Liver (tissue), 9 donors: Measurements from ENCODE around the gene RAB35. TPM values are rescaled to one million over a fixed set of nuclear protein-coding genes. Genes with fewer than 3 reads are reported as not detected.

Experiments
- DNase-seq: peaks from one replicate; pipeline ENCODE4 v3.0.0-alpha.2; 2017; ENCODE audit warnings: low spot score
- H3K27ac ChIP-seq, 2 donors: one replicate each; pipeline ENCODE4 v1.7.0; 2013; ENCODE audit warnings: inconsistent platforms in 2 of 2, low read length in 2 of 2, control low read depth in 1 of 2, low read depth in 1 of 2, mild to moderate bottlenecking in 1 of 2
- H3K27me3 ChIP-seq, 4 donors: one replicate each; pipeline versions ENCODE4 v1.6.1 to v1.7.0; 2013; ENCODE audit warnings: low read length in 3 of 4, inconsistent platforms in 1 of 4, mild to moderate bottlenecking in 1 of 4, moderate library complexity in 1 of 4; ENCODE audit not compliant: control insufficient read depth in 4 of 4, insufficient read depth in 4 of 4
- H3K36me3 ChIP-seq, 4 donors: one replicate each; pipeline versions ENCODE4 v1.6.1 to v1.7.0; 2013; ENCODE audit warnings: low read length in 3 of 4, mild to moderate bottlenecking in 3 of 4, low read depth in 1 of 4, moderate library complexity in 1 of 4; ENCODE audit not compliant: control insufficient read depth in 4 of 4, insufficient read depth in 3 of 4
- H3K4me1 ChIP-seq, 4 donors: one replicate each; pipeline versions ENCODE4 v1.6.1 to v1.7.0; 2013; ENCODE audit warnings: low read length in 3 of 4, mild to moderate bottlenecking in 3 of 4, moderate library complexity in 1 of 4; ENCODE audit not compliant: control insufficient read depth in 4 of 4, insufficient read depth in 4 of 4
- H3K4me3 ChIP-seq, 3 donors: one replicate each; pipeline versions ENCODE4 v1.6.1 to v1.7.0; 2013; ENCODE audit warnings: low read length in 3 of 3, control low read depth in 1 of 3, low read depth in 1 of 3, mild to moderate bottlenecking in 1 of 3
- H3K9ac ChIP-seq, 2 donors: one replicate each; pipeline ENCODE4 v1.7.0; 2013; ENCODE audit warnings: low read length in 2 of 2, mild to moderate bottlenecking in 2 of 2, moderate library complexity in 2 of 2, control low read depth in 1 of 2, low read depth in 1 of 2
- H3K9me3 ChIP-seq, 4 donors: one replicate each; pipeline versions ENCODE4 v1.6.1 to v1.7.0; 2013; ENCODE audit warnings: low read length in 3 of 4; ENCODE audit not compliant: control insufficient read depth in 4 of 4
- EGR1 ChIP-seq, 2 donors: IDR thresholded peaks; 2 replicates each; pipeline ENCODE4 v1.6.1; 2016 to 2018; ENCODE audit warnings: antibody characterized with exemption in 2 of 2, low read depth in 2 of 2
- FOXA1 ChIP-seq: IDR thresholded peaks from 2 replicates; pipeline ENCODE4 v1.6.1; 2016; ENCODE audit warnings: antibody characterized with exemption
- FOXA2 ChIP-seq: IDR thresholded peaks from 2 replicates; pipeline ENCODE4 v1.6.1; 2016; ENCODE audit warnings: antibody characterized with exemption
- HNF4A ChIP-seq, 2 donors: conservative IDR thresholded peaks; 2 replicates each; pipeline ENCODE4 v1.6.1; 2016; ENCODE audit warnings: antibody characterized with exemption in 2 of 2, mild to moderate bottlenecking in 2 of 2
- HNF4G ChIP-seq: IDR thresholded peaks from 2 replicates; pipeline ENCODE4 v1.6.1; 2016; ENCODE audit warnings: antibody characterized with exemption
- JUND ChIP-seq, 2 donors: IDR thresholded peaks; 2 replicates each; pipeline ENCODE4 v1.6.1; 2016; ENCODE audit warnings: antibody characterized with exemption in 2 of 2
- MAX ChIP-seq: IDR thresholded peaks from 2 replicates; pipeline ENCODE4 v1.6.1; 2016; ENCODE audit warnings: antibody characterized with exemption
- NR2F2 ChIP-seq: IDR thresholded peaks from 2 replicates; pipeline ENCODE4 v1.6.1; 2016; ENCODE audit warnings: antibody characterized with exemption
- RAD21 ChIP-seq, 2 donors: IDR thresholded peaks; 2 replicates each; pipeline ENCODE4 v1.6.1; 2016; ENCODE audit warnings: antibody characterized with exemption in 2 of 2, mild to moderate bottlenecking in 2 of 2
- SP1 ChIP-seq: IDR thresholded peaks from 2 replicates; pipeline ENCODE4 v1.6.1; 2018; ENCODE audit warnings: antibody characterized with exemption, mild to moderate bottlenecking
- TAF1 ChIP-seq: conservative IDR thresholded peaks from 2 replicates; pipeline ENCODE4 v1.6.1; 2016; ENCODE audit warnings: antibody characterized with exemption, mild to moderate bottlenecking
- YY1 ChIP-seq: IDR thresholded peaks from 2 replicates; pipeline ENCODE4 v1.6.1; 2016; ENCODE audit warnings: antibody characterized with exemption, mild to moderate bottlenecking
- WGBS: extraction: QIAGEN DNeasy Blood & Tissue Kit; methylation state at CpG from one replicate; pipeline ENCODE4 v1.1.7; 2013; 5-methylcytosine and 5-hydroxymethylcytosine counted together
- polyA plus RNA-seq, 2 donors: library from polyadenylated mRNA; stranded (reverse) in 1 of 2; unstranded in 1 of 2; fragments of 200-250 nt in 1 of 2; fragments of >200 nt in 1 of 2; fragmentation: Nextera tagmentation in 1 of 2; extraction: Ambion mirVana in 1 of 2; gene quantifications; one replicate each; pipeline versions ENCODE4 v1.2.1 to v1.2.3, GENCODE V29; 2013 to 2015
- total RNA-seq, 2 donors: library from RNA; depleted of rRNA; stranded (reverse); fragments of >200 nt; gene quantifications; one replicate each; pipeline ENCODE4 v1.2.3, GENCODE V29; 2014
- TF ChIP-seq, protein P1 (sequence below): fragments of 150-350 bp; IDR thresholded peaks from 2 replicates; pipeline ENCODE4 v1.5.1; 2017; ENCODE audit warnings: improper control_type of control experiment, low read depth, low read length; ENCODE audit not compliant: missing input control
- TF ChIP-seq, protein P2 (sequence below): IDR thresholded peaks from 2 replicates; pipeline ENCODE4 v1.6.1; 2016; ENCODE audit warnings: antibody characterized with exemption
- TF ChIP-seq, protein P3 (sequence below): IDR thresholded peaks from 2 replicates; pipeline ENCODE4 v1.6.1; 2016; ENCODE audit warnings: antibody characterized with exemption, mild to moderate bottlenecking
- donor health status: healthy.
- donor health status: healthy.
- donor health status: healthy.
- donor health status: healthy.
- donor health status: healthy.

RAB35 gene
- total and polyA plus RNA-seq, 4 donors, result 7.4 to 14.4 (median 10.2) TPM

DNA sequence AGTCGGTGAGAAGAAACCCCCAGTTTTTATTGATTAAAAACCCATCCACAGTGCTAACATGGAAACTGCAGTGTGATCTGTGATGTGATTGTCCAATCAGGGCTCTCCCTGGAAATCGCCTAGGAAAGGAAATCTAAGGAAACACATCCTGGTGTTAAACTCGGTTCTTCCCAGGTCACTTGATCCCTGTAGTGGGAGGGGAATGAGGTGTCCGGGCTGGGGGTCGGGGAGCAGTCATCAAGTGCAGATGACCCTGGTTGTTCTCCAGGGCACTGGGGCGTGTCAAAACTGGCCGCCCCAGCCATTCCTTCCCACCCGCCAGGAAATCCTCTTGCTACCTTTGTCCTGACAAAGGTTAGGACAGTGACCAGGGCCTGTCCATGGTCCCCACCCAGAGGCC is 20.8 kb downstream of the RAB35 start:
- Histone ChIP-seq H3K4me3 (no peak overlapping the region), H3K4me1 (no peaks in the 10 kb centered on the region), H3K27me3 (no peaks in the 10 kb centered on the region), H3K27ac (no peak overlapping the region), H3K9me3 (no peaks in the 10 kb centered on the region), H3K36me3 (peaks cover 2 to 33% (median 11%) of the 10 kb centered on the region in 4 donors), H3K9ac (no peak overlapping the region)
- TF ChIP-seq MAX (no peak), NR2F2 (peak; percentile 62)
- no peak for DNase-seq
- WGBS, result 80% methylated on average over 8 of the region's 8 CpGs

DNA sequence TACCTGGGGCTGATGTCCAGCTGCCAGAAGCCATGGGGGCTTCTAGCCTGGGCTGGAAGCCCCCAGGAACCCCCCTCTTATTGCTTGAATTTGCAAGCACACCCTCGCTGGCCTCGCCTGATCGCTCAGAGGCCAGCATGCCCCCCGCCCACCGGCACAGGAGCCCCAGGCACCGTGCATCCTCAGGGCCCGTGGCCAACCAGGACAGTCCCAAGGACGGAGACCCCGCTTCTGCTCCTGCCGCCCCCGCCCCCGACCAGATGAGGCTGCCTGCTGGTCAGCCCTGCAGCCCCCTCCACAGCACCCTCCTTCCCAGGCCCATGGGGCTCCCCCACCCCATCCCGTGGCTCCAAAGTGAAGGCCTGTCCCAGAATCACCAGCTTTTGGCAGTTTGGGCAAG is 21.2 kb downstream of the RAB35 start:
- WGBS, result 95% methylated on average over 13 of the region's 13 CpGs
- Histone ChIP-seq H3K9me3 (no peaks in the 10 kb centered on the region), H3K4me3 (no peak overlapping the region), H3K36me3 (peaks cover 2 to 31% (median 11%) of the 10 kb centered on the region in 4 donors), H3K9ac (no peak overlapping the region), H3K4me1 (no peaks in the 10 kb centered on the region), H3K27ac (no peak overlapping the region), H3K27me3 (no peaks in the 10 kb centered on the region)
- TF ChIP-seq FOXA1 (no peak), JUND (IDR thresholded peaks at IDR 0.05) (no peak), RAD21 (IDR thresholded peaks at IDR 0.05) (no peak), NR2F2 (no peak)
- DNase-seq, result no peak

GRCh38 chr12:120094485-120094884 is 22.1 kb downstream of the RAB35 start:
- DNase-seq, result no peak
- peaks cover 2 to 30% (median 11%) of the 10 kb centered on the region in 4 donors for H3K36me3 ChIP-seq
- no peak overlapping the region for H3K9ac ChIP-seq
- no peak overlapping the region for H3K4me3 ChIP-seq
- TF ChIP-seq HNF4A (conservative IDR thresholded peaks at IDR 0.05), result no peak
- no peak for TF ChIP-seq FOXA1
- TF ChIP-seq RAD21 (IDR thresholded peaks at IDR 0.05), result no peak
- no peak overlapping the region for H3K27ac ChIP-seq
- H3K9me3 ChIP-seq, result no peaks in the 10 kb centered on the region
- H3K4me1 ChIP-seq, result no peaks in the 10 kb centered on the region
- H3K27me3 ChIP-seq, result no peaks in the 10 kb centered on the region
- WGBS, result 84% methylated on average over 9 of the region's 9 CpGs

- DNase-seq, result no peak
- Histone ChIP-seq H3K27me3 (no peaks in the 10 kb centered on the region), H3K27ac (no peak overlapping the region), H3K9me3 (no peaks in the 10 kb centered on the region), H3K36me3 (peaks cover 2 to 25% (median 11%) of the 10 kb centered on the region in 4 donors), H3K4me3 (no peak overlapping the region), H3K4me1 (no peaks in the 10 kb centered on the region), H3K9ac (no peak overlapping the region)
- 78% methylated on average over 17 of the region's 17 CpGs for WGBS
- TF ChIP-seq, protein P1, sequence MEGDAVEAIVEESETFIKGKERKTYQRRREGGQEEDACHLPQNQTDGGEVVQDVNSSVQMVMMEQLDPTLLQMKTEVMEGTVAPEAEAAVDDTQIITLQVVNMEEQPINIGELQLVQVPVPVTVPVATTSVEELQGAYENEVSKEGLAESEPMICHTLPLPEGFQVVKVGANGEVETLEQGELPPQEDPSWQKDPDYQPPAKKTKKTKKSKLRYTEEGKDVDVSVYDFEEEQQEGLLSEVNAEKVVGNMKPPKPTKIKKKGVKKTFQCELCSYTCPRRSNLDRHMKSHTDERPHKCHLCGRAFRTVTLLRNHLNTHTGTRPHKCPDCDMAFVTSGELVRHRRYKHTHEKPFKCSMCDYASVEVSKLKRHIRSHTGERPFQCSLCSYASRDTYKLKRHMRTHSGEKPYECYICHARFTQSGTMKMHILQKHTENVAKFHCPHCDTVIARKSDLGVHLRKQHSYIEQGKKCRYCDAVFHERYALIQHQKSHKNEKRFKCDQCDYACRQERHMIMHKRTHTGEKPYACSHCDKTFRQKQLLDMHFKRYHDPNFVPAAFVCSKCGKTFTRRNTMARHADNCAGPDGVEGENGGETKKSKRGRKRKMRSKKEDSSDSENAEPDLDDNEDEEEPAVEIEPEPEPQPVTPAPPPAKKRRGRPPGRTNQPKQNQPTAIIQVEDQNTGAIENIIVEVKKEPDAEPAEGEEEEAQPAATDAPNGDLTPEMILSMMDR, result no peak
- TF ChIP-seq RAD21 (IDR thresholded peaks at IDR 0.05) (no peak), FOXA1 (no peak), HNF4G (no peak), YY1 (no peak), MAX (no peak), TAF1 (no peak), FOXA2 (no peak), SP1 (no peak), EGR1 (IDR thresholded peaks at IDR 0.05; ENCODE audit: low read depth in 2 of 2) (no peak), HNF4A (conservative IDR thresholded peaks at IDR 0.05) (no peak)
- TF ChIP-seq, protein P2, sequence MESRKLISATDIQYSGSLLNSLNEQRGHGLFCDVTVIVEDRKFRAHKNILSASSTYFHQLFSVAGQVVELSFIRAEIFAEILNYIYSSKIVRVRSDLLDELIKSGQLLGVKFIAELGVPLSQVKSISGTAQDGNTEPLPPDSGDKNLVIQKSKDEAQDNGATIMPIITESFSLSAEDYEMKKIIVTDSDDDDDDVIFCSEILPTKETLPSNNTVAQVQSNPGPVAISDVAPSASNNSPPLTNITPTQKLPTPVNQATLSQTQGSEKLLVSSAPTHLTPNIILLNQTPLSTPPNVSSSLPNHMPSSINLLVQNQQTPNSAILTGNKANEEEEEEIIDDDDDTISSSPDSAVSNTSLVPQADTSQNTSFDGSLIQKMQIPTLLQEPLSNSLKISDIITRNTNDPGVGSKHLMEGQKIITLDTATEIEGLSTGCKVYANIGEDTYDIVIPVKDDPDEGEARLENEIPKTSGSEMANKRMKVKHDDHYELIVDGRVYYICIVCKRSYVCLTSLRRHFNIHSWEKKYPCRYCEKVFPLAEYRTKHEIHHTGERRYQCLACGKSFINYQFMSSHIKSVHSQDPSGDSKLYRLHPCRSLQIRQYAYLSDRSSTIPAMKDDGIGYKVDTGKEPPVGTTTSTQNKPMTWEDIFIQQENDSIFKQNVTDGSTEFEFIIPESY, result no peak
- TF ChIP-seq, protein P3, sequence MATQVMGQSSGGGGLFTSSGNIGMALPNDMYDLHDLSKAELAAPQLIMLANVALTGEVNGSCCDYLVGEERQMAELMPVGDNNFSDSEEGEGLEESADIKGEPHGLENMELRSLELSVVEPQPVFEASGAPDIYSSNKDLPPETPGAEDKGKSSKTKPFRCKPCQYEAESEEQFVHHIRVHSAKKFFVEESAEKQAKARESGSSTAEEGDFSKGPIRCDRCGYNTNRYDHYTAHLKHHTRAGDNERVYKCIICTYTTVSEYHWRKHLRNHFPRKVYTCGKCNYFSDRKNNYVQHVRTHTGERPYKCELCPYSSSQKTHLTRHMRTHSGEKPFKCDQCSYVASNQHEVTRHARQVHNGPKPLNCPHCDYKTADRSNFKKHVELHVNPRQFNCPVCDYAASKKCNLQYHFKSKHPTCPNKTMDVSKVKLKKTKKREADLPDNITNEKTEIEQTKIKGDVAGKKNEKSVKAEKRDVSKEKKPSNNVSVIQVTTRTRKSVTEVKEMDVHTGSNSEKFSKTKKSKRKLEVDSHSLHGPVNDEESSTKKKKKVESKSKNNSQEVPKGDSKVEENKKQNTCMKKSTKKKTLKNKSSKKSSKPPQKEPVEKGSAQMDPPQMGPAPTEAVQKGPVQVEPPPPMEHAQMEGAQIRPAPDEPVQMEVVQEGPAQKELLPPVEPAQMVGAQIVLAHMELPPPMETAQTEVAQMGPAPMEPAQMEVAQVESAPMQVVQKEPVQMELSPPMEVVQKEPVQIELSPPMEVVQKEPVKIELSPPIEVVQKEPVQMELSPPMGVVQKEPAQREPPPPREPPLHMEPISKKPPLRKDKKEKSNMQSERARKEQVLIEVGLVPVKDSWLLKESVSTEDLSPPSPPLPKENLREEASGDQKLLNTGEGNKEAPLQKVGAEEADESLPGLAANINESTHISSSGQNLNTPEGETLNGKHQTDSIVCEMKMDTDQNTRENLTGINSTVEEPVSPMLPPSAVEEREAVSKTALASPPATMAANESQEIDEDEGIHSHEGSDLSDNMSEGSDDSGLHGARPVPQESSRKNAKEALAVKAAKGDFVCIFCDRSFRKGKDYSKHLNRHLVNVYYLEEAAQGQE, result no peak
Observed at GRCh38 chr12:120093592-120094355, 22.8 kb downstream of the RAB35 start.
